HEK293T (cell line): Measurements from ENCODE around the gene EIF4E3.

Source experiments
- CTCF ChIA-PET: fragments of 350-600 bp; formaldehyde crosslinking; extraction: SDS; loops from one replicate; lab custom pipeline; 2021; ENCODE audit warnings: antibody characterized with exemption, inconsistent platforms; lab: Yijun Ruan, JAX
- POLR2A ChIA-PET: fragments of 350-600 bp; formaldehyde crosslinking; extraction: SDS; loops from one replicate; lab custom pipeline; 2020; ENCODE audit warnings: antibody characterized with exemption, inconsistent platforms; lab: Yijun Ruan, JAX
- DNase-seq: peaks from one replicate; pipeline ENCODE4 v3.0.0; 2012; ENCODE audit warnings: mixed read lengths; ENCODE audit errors: extremely low spot score
- ARNT ChIP-seq: fragments of 450-650 bp; IDR thresholded peaks from 2 replicates; pipeline ENCODE4 v1.6.1; 2017; ENCODE audit warnings: mild to moderate bottlenecking
- BHLHE40 ChIP-seq: fragments of 450-650 bp; IDR thresholded peaks from 2 replicates; pipeline ENCODE4 v1.6.1; 2016; ENCODE audit warnings: mild to moderate bottlenecking, moderate library complexity, borderline replicate concordance
- CTBP1 ChIP-seq: fragments of 450-650 bp; IDR thresholded peaks from 2 replicates; pipeline ENCODE4 v1.6.1; 2016; ENCODE audit warnings: borderline replicate concordance
- ELF4 ChIP-seq: fragments of 450-650 bp; IDR thresholded peaks from 2 replicates; pipeline ENCODE4 v1.6.1; 2017; ENCODE audit warnings: antibody characterized with exemption
- FOXA1 ChIP-seq: fragments of 450-650 bp; IDR thresholded peaks from 2 replicates; pipeline ENCODE4 v1.6.1; 2016; ENCODE audit warnings: mild to moderate bottlenecking
- FOXK2 ChIP-seq: fragments of 450-650 bp; IDR thresholded peaks from 2 replicates; pipeline ENCODE4 v1.6.1; 2016; ENCODE audit warnings: mild to moderate bottlenecking
- FOXM1 ChIP-seq: fragments of 450-650 bp; IDR thresholded peaks from 2 replicates; pipeline ENCODE4 v1.6.1; 2017; ENCODE audit warnings: mild to moderate bottlenecking, borderline replicate concordance
- HDGF ChIP-seq: fragments of 450-650 bp; IDR thresholded peaks from 2 replicates; pipeline ENCODE4 v1.6.1; 2017; ENCODE audit warnings: antibody characterized with exemption, borderline replicate concordance
- L3MBTL2 ChIP-seq: fragments of 450-650 bp; conservative IDR thresholded peaks from 2 replicates; pipeline ENCODE4 v1.6.1; 2016; ENCODE audit warnings: mild to moderate bottlenecking
- LEF1 ChIP-seq: fragments of 450-650 bp; IDR thresholded peaks from 2 replicates; pipeline ENCODE4 v1.6.1; 2017; ENCODE audit warnings: mild to moderate bottlenecking, borderline replicate concordance
- NFRKB ChIP-seq: fragments of 450-650 bp; IDR thresholded peaks from 2 replicates; pipeline ENCODE4 v1.6.1; 2016; ENCODE audit warnings: mild to moderate bottlenecking, moderate library complexity
- PKNOX1 ChIP-seq: fragments of 450-650 bp; IDR thresholded peaks from 2 replicates; pipeline ENCODE4 v1.6.1; 2016
- SP1 ChIP-seq: fragments of 450-650 bp; IDR thresholded peaks from 2 replicates; pipeline ENCODE4 v1.6.1; 2017
- SUZ12 ChIP-seq: fragments of 450-650 bp; IDR thresholded peaks from 2 replicates; pipeline ENCODE4 v1.6.1; 2016; ENCODE audit warnings: mild to moderate bottlenecking
- TARDBP ChIP-seq: fragments of 450-650 bp; IDR thresholded peaks from 2 replicates; pipeline ENCODE4 v1.6.1; 2016
- ZNF384 ChIP-seq: fragments of 450-650 bp; IDR thresholded peaks from 2 replicates; pipeline ENCODE4 v1.6.1; 2016

Gene EIF4E3

GRCh38 chr3:71647751-71648150 is 77.5 kb downstream of the EIF4E3 start:
- no peak for TF ChIP-seq TARDBP
- no peak for TF ChIP-seq FOXK2
- no peak for TF ChIP-seq ELF4
- TF ChIP-seq HDGF: no peak
- no peak for TF ChIP-seq PKNOX1
- TF ChIP-seq LEF1: no peak
- no peak for TF ChIP-seq ARNT
- no peak for TF ChIP-seq L3MBTL2
- TF ChIP-seq BHLHE40: no peak
- TF ChIP-seq CTBP1: no peak
- no peak for TF ChIP-seq ZNF384
- no peak for TF ChIP-seq NFRKB
- TF ChIP-seq FOXM1: no peak
- no peak for TF ChIP-seq FOXA1
- TF ChIP-seq SP1: no peak
- TF ChIP-seq SUZ12: no peak
- POLR2A ChIA-PET: no interaction called here
- CTCF ChIA-PET: interaction anchor here (0.6 kb wide), 1 partner anchor 372 kb away, joined by 3 read pairs; no protein-coding TSS in a partner anchor
- DNase-seq: no peak

GRCh38 chr3:71646971-71647370 is 78.2 kb downstream of the EIF4E3 start:
- TF ChIP-seq FOXM1: no peak
- TF ChIP-seq ELF4: no peak
- no peak for TF ChIP-seq NFRKB
- no peak for TF ChIP-seq TARDBP
- no peak for TF ChIP-seq FOXK2
- TF ChIP-seq SUZ12: no peak
- TF ChIP-seq LEF1: no peak
- TF ChIP-seq PKNOX1: no peak
- no peak for TF ChIP-seq ZNF384
- TF ChIP-seq BHLHE40: no peak
- no peak for TF ChIP-seq FOXA1
- no peak for TF ChIP-seq CTBP1
- TF ChIP-seq L3MBTL2: no peak
- TF ChIP-seq HDGF: no peak
- no peak for TF ChIP-seq SP1
- TF ChIP-seq ARNT: no peak
- CTCF ChIA-PET: no interaction called here
- DNase-seq: no peak
- POLR2A ChIA-PET: no interaction called here

GRCh38 chr3:71645140-71645539 is 80.1 kb downstream of the EIF4E3 start:
- no peak for TF ChIP-seq LEF1
- TF ChIP-seq FOXM1: no peak
- TF ChIP-seq PKNOX1: no peak
- no peak for TF ChIP-seq HDGF
- no peak for TF ChIP-seq SP1
- no peak for TF ChIP-seq FOXK2
- no peak for TF ChIP-seq ELF4
- no peak for TF ChIP-seq ARNT
- no peak for TF ChIP-seq CTBP1
- no peak for TF ChIP-seq SUZ12
- no peak for TF ChIP-seq FOXA1
- no peak for TF ChIP-seq ZNF384
- TF ChIP-seq L3MBTL2: no peak
- ChIA-PET POLR2A (no interaction called here), CTCF (no interaction called here)
- no peak for DNase-seq

- ChIA-PET POLR2A (no interaction called here), CTCF (interaction anchor here (1.0 kb wide), 1 partner anchor 111 kb away, joined by 3 read pairs; no protein-coding TSS in a partner anchor)
- no peak for TF ChIP-seq TARDBP
- no peak for TF ChIP-seq FOXK2
- no peak for TF ChIP-seq ZNF384
- no peak for TF ChIP-seq L3MBTL2
- TF ChIP-seq FOXM1: no peak
- no peak for TF ChIP-seq NFRKB
- no peak for TF ChIP-seq PKNOX1
- no peak for TF ChIP-seq CTBP1
- TF ChIP-seq LEF1: no peak
- TF ChIP-seq ELF4: no peak
- TF ChIP-seq BHLHE40: no peak
- no peak for TF ChIP-seq SP1
- no peak for TF ChIP-seq FOXA1
- TF ChIP-seq HDGF: no peak
- no peak for TF ChIP-seq SUZ12
- no peak for TF ChIP-seq ARNT
- DNase-seq: peak; percentile 28
These were observed 83.5 kb downstream of the EIF4E3 start for GRCh38 chr3:71641674-71642073.

- TF ChIP-seq HDGF: no peak
- TF ChIP-seq TARDBP: no peak
- no peak for TF ChIP-seq FOXA1
- CTCF ChIA-PET: no interaction called here
- DNase-seq: no peak
- POLR2A ChIA-PET: no interaction called here
These were observed 84.7 kb downstream of the EIF4E3 start for GRCh38 chr3:71640331-71640983.
